Skin of body (tissue), 2 donors: ENCODE measurements around the gene ARAP2. TPM values are rescaled to one million over a fixed set of nuclear protein-coding genes. Genes with fewer than 3 reads are reported as not detected.

Experiments used
- DNase-seq: peaks from one replicate; lab custom pipeline; 2025; lab: John Stamatoyannopoulos, UW
- total RNA-seq: library from RNA; depleted of rRNA; stranded (reverse); fragments of >200 nt; gene quantifications from one replicate; pipeline ENCODE4 v1.2.3, GENCODE V29; 2014

Gene ARAP2
- total RNA-seq = 48.6 TPM

- DNase-seq = no peak
These were observed at the start of gene ARAP2 for GRCh38 chr4:36244257-36245082. TSS of gene ARAP2 (minus strand) at chr4:36244514. CDS start at chr4:36229486, 15,028 bp downstream.

DNA sequence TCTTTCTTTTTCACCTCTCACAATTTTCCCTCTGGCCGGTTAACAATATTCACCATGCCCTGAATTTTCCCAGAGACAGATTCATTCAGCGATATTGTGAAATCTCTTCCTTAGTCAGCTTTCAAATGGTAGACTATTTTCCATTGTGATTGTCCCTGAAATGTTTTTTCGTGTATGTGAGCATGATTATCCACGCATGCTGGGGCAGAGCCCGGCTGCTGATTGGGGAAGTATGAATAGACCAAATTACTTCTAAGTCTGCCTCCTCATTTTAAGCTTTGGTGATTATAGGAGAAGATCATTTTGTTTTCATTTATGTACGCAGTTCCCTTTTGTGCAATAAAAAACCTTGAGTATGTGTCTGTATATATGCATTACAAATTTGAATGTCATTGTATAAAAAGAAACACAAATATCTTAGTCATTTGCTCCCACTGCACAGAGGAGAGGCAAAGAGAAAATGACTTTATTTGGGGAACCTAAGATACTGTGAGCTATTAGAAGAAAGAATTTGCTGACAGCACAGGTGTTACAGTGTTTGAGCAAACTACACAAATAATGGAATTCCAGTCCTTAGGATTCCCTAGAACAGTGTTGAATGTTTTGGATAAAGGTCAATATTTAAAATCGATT is 48.4 kb upstream of the ARAP2 start:
- no peak for DNase-seq

DNA sequence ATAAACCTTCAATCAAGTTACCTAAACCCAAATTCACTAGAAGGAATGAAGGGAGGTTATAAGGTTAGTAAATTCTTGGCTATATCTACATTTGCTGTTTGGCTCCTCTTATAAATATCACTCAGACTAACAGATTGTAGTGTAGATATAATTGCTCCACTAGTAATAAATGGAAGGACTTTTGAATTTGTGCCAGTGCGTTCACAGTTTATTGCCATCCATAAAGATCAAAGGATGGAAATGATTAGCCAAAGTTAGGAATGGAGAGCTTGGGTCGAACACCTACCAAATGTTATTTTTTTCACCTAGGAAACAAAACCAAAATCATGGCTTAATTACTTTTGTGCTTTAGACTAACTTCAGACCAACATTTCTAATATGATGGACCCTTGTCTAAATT is 46.3 kb upstream of the ARAP2 start:
- DNase-seq = no peak

DNA sequence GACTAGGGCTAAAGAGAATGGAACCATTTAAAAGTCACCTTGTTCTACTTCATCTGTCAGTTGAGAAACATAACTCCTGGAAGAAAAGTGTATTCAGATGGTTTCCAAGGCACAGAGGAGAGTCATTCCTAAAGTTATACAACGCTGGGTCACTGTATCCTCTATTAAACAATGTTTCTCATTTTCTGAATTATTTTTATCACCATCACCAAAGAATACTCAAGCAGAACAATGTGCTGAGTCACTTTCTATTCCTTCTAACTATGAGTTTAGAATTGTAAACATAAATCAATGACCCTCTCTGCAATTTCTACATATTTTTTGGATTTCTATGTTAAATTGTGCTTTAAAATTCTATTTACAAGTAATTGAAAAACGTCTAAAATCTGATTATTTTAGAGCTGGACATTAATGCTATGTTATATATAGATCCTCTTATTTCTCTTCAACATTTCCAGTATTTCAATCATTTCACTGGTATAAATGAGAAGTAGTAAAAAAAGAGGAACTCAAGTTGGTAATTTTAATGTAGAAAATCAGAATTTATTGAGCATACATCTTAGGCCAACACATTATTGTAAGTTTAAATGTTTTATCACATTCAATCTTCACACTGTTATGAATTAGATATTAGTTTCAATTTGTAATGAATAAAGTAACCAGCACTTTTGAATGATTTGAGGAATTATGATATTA is 44.6 kb upstream of the ARAP2 start:
- DNase-seq = no peak

GRCh38 chr4:36286481-36286871 is 42.2 kb upstream of the ARAP2 start:
- DNase-seq = no peak

GRCh38 chr4:36285784-36286480 is 41.6 kb upstream of the ARAP2 start:
- no peak for DNase-seq

DNA sequence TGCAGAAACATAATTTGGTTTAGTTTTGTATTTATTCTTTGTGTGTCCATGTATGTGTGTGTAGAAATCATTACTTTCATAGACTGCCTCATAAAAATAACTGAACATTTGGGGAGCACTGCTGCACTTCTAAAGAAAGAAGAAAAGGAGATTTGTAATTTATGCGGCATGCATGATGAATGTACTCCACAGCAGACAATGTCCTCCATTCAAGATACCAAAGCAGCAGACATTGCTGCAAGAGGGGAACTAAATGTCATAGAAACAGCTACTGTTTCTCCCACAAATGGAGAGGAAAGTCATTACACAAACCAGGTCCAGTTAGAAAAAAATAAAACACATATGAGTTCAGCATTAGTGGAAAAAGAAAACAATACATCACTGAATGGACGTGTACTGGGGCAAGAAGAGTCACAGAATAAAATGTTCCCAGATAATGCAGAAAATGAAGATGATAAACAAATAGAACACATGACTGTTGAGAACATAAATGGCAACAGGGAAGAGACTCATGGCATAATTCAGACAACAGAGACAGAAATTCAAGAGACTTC is 39.7 kb upstream of the ARAP2 start:
- no peak for DNase-seq

- DNase-seq = no peak
These were observed 38.3 kb upstream of the ARAP2 start for GRCh38 chr4:36282503-36283030.

DNA sequence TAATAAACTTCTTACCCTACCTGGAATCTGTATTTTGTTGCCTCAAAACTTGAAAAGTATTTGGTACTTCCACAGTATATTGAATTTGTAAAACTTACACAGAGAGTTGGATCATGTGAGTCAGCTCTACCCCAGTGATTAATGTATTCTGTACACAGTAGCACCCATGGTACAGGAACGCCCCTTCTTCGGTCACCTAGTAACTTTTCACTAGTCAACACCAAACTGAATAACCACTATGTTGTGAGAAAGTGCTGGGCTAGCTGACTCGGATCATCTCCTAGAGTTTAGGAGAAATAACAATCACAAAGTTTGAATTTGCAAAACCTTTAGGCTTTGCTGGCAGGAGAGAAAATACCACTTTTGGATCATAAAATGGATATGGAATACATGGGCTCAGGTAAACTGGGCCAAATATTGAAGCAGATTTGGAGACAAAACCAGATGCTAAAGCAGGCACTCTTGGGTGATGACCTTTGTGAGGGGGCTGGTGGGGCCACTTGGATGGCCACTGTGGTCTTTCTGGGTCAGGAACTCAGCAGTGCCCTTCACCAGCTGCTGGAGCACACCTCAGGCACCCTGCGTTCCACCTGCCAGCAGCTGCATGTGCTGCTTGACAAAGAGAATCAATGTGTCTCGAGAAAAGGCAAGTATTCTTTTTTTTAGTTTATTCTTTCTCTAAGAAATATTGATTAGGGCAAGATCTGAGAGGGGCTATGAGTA is 37.2 kb upstream of the ARAP2 start, which contains the start of gene DTHD1:
Gene DTHD1 (plus strand): TSS at position 233 of the 723 bp plus-strand sequence. CDS start 143 bp downstream, at position 376.
- no peak for DNase-seq

DNA sequence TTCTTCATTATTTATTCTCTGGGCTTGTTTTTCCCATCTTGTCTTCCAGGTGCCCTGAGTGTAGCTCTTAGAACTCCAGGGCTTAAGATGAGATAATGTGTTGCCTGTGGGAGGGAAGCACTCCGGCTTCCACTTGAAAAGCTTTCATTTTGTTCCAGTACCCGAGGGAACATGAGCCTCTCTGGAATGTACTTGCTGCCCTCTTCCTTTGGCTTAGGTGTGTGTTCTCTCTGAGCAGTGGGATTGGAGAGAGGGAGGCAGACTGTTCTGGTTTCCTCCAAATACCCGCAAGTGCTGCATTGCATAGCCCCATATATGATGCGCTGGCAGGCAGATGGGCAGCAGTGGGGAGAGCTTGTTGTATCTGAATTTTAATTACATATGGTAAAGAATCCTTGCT is 36.2 kb upstream of the ARAP2 start:
- no peak for DNase-seq

DNA sequence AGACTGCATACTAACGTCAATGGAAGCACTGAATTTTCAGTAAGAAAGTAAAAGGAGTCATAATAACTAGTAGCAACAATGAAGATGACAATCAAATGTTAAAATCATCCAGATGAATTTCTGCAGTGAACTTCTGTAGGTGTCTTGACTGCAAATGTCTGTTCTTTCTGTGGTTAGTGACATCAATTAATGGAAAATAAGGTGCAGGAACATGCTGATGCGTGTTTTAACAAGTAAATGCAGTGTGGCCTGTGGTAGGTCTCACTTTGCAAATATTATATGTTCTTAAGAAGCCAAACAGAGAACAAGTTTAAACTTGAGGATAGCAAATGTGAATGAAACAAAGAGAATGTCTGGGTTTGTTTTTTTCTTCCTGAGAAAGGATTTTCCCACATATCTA is 34.5 kb upstream of the ARAP2 start:
- no peak for DNase-seq

DNA sequence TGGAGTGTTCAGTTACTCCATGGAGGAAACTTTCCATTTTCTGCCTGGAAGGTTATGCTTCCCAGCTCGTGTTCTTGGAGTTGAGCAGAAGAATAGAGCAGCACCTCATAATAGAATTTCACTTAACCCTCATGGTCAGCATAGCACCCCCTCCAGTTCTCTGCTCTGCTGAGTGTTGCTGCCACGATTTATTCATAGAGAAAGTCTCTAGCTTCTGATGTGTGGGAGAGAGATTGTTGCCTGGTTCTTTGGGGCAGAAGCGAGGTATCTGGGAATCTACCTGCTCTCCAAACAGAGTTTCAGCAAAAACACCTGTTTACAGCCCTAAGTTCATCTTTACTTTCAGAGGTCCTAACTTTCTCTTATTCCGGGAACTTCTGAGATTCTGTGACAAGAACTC is 33.2 kb upstream of the ARAP2 start:
- no peak for DNase-seq

- no peak for DNase-seq
These were observed 29.8 kb upstream of the ARAP2 start for GRCh38 chr4:36274158-36274557.

DNA sequence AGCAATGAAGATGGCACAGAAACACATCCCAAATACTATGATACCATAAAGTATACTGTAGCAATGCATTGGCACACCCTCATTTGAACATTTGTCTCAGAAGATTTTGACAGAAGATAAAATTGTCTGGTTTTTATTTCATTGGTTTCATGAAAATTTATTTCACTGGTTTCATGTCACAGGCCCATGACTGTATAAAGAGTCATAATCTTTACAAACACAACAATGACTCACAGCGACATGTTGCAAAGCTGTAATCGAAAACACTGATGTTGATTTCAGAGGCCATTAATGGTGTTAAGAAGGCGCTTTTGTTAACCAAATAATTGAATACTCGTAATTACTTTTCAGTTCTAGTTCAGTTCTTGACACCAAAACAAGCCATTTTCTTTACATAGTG is 29.0 kb upstream of the ARAP2 start:
- no peak for DNase-seq

GRCh38 chr4:36269533-36270173 is 25.3 kb upstream of the ARAP2 start:
- no peak for DNase-seq

- no peak for DNase-seq
These were observed 24.8 kb upstream of the ARAP2 start for GRCh38 chr4:36269101-36269500.

- no peak for DNase-seq
These were observed 23.4 kb upstream of the ARAP2 start for GRCh38 chr4:36267486-36268268.

GRCh38 chr4:36264207-36264826 is 20.0 kb upstream of the ARAP2 start:
- DNase-seq = no peak

DNA sequence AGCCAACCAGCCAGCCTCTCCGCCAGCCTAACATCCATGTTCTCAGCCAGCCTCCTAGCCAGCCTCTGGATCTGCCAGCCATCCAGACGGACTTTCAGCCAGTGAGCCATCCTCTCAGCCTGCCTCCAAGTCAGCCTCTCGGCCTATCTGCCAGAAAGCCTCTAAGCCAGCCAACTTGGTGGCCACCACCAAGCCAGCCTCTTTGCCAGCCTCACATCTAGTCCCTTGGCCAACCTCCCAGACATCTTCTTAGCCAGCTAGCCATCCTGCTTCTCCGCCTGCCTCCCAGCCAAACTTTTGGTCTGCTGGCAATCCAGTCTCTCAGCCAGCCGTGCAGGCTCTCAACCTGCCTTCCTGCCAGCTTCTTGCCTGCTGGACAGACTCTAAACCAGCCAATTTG is 16.4 kb upstream of the ARAP2 start:
- DNase-seq = no peak
